BJ (cell line): Measurements from ENCODE around the gene NGEF. TPM values are rescaled to one million over a fixed set of nuclear protein-coding genes. Genes with fewer than 3 reads are reported as not detected.

Experiments used
- CTCF ChIA-PET: fragments of 350-600 bp; formaldehyde crosslinking; extraction: SDS; loops from one replicate; lab custom pipeline; 2021; ENCODE audit warnings: antibody characterized with exemption, inconsistent platforms; lab: Yijun Ruan, JAX
- POLR2A ChIA-PET: fragments of 300-600 bp; sonication (Branson Sonifier 250); formaldehyde crosslinking; extraction: SDS; loops from one replicate; lab custom pipeline; 2021; ENCODE audit warnings: antibody characterized with exemption; lab: Charles Lee
- DNase-seq: peaks from one replicate; pipeline ENCODE4 v3.0.0-alpha.2; 2011; ENCODE audit warnings: low read depth
- H3K27me3 ChIP-seq: 2 replicates; pipeline ENCODE4 v1.6.0; 2011; ENCODE audit warnings: low read length; ENCODE audit not compliant: control insufficient read depth, insufficient read depth
- H3K36me3 ChIP-seq: 2 replicates; pipeline ENCODE4 v1.5.1; 2011; ENCODE audit warnings: low read length; ENCODE audit not compliant: control insufficient read depth, insufficient read depth
- H3K4me3 ChIP-seq: 2 replicates; pipeline ENCODE4 v1.5.1; 2011; ENCODE audit warnings: low read depth, mild to moderate bottlenecking, control low read depth, low read length
- polyA plus RNA-seq: library from polyadenylated mRNA; depleted of rRNA; stranded (reverse); fragments of >200 nt; gene quantifications from 2 replicates; pipeline ENCODE4 v1.2.3, GENCODE V29; 2011
- TF ChIP-seq, protein P1 (sequence below): IDR thresholded peaks from 2 replicates; pipeline ENCODE4 v1.5.1; 2011; ENCODE audit warnings: low read depth, mild to moderate bottlenecking, control low read depth, inconsistent platforms, low read length, moderate library complexity; ENCODE audit not compliant: insufficient read depth

The NGEF gene
- polyA plus RNA-seq, 1 experiment, result 0.23 TPM

DNA sequence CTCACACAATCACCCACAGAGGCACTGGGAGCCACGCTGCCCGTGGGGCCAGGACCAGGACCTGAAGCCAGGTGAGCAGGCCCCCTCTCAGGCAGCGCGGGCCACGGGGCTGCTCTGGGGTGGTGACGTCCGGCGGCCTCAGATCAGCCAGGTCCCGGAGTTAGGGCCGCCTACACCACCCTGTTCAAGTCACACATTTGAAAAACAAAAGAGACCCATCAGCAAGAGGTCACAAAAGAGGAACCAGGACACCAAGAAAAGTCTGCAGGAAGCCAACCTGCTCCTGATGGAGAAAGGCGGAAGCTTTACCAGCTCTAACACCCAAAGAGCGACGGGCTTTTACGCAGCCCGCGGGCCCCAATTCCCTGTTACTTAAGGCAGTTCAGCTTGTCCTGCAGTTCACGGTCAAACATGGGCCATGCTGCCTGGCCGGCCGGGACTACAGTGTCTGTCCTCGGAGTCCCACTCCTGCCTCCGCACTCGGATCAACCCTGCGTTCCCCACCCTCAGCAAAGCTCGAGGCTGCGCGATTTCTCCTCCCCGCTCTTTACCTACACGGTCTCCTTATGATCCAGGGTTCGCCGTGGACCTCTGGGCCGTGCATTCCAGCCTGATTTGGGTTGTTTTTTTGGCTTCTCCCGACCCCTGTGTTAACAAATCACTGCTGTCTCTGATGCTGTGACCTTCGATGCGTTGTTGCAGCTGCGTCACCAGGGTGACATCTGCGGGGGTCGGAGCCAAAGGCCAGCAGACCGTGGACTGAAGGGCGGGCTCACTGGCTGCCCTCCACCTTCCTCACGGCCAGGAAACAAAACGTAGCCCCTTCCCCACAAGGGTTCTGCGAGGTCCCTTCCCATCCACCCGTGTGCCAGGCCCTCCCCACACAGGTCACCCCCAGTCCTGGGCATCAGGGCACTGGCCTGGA lies 112.0 kb downstream of the NGEF start:
- CTCF ChIA-PET, result no interaction called here
- POLR2A ChIA-PET, result no interaction called here
- DNase-seq, result no peak
- H3K27me3 ChIP-seq, result no peaks in the 10 kb centered on the region
- TF ChIP-seq, protein P1, sequence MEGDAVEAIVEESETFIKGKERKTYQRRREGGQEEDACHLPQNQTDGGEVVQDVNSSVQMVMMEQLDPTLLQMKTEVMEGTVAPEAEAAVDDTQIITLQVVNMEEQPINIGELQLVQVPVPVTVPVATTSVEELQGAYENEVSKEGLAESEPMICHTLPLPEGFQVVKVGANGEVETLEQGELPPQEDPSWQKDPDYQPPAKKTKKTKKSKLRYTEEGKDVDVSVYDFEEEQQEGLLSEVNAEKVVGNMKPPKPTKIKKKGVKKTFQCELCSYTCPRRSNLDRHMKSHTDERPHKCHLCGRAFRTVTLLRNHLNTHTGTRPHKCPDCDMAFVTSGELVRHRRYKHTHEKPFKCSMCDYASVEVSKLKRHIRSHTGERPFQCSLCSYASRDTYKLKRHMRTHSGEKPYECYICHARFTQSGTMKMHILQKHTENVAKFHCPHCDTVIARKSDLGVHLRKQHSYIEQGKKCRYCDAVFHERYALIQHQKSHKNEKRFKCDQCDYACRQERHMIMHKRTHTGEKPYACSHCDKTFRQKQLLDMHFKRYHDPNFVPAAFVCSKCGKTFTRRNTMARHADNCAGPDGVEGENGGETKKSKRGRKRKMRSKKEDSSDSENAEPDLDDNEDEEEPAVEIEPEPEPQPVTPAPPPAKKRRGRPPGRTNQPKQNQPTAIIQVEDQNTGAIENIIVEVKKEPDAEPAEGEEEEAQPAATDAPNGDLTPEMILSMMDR, result no peak
- no peak overlapping the region for H3K4me3 ChIP-seq
- H3K36me3 ChIP-seq, result no peaks in the 10 kb centered on the region

DNA sequence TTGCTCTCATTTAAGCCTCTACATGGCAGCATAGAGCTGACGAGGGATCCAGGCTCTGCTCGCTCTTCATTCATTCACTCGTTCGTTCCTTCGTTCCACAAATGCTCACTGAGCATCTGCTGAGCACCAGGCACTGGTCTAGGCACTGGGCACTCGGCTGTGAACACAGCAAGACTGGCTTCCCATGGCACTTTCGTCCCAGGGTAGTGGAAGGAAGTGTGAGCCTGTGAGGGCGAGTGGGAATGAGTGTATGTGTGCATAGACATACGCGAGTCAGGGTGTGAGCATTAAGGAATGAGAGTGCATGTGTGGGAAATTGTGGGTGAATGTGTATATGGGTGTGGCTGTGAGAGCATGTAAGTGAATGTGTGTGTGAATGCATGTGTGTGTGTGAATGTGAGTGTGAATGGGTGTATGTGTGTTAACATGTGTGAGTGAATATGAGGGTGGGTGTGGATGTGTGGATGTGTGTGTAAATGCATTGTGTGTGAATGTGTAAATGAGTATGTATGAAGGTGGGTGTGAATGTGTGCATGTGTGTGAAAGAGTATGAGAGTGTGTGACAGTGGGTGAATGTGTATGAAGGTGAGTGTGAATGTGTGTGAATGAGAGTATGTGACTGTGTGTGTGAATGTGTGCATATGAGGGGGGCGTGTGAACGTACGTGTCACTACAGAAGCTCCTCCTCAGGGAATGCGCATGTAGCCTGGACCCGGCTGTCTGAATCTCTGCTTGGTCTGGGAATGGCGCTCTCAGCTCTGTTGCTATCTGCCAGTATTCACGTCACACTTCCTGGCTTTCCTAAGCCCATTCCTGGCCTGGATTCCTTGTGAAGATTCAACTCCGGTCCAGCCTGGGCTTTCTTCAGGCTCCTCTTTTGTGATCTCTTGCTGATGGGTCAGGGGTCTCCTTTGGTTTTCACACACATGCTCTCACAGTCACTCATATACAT lies 114.2 kb downstream of the NGEF start:
- POLR2A ChIA-PET, result no interaction called here
- Histone ChIP-seq H3K27me3 (no peaks in the 10 kb centered on the region), H3K4me3 (no peak overlapping the region), H3K36me3 (no peaks in the 10 kb centered on the region)
- CTCF ChIA-PET, result no interaction called here
- TF ChIP-seq, protein P1, result no peak
- no peak for DNase-seq

DNA sequence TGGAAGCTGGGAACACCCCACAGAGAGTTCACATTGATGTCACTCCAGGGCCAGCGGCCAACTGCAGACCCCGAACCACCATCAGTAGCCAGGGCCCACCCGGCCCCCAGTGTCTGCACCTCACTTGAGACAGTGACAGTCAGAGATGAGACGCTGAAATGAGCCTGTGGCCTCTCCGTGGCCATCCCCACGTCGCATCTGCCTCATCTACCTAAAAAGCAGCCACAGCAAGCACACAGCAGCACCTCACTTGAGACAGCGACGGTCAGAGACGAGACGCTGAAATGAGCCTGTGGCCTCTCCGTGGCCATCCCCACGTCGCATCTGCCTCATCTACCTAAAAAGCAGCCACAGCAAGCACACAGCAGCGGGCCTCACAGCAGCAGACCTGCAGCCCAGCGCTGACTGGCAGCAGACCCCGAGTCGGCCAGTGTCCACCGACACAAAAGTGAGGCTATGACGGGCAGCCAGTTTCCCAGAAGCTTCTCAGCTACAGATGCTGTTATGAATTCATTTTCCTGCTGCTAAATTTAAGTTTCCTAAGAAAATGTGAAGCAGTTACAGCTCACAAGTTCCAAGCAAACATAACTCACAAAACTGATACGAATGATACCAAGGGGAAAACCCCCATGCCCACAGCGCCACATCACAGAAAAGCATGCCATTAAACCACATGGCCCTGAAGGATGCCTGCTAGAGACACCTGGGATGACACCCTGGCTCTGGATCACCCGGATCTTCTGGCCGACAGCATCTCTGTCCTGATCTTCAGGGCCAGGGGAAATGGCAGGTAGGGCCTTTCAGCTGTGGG lies 115.3 kb downstream of the NGEF start:
- no peaks in the 10 kb centered on the region for H3K36me3 ChIP-seq
- CTCF ChIA-PET, result no interaction called here
- POLR2A ChIA-PET, result no interaction called here

DNA sequence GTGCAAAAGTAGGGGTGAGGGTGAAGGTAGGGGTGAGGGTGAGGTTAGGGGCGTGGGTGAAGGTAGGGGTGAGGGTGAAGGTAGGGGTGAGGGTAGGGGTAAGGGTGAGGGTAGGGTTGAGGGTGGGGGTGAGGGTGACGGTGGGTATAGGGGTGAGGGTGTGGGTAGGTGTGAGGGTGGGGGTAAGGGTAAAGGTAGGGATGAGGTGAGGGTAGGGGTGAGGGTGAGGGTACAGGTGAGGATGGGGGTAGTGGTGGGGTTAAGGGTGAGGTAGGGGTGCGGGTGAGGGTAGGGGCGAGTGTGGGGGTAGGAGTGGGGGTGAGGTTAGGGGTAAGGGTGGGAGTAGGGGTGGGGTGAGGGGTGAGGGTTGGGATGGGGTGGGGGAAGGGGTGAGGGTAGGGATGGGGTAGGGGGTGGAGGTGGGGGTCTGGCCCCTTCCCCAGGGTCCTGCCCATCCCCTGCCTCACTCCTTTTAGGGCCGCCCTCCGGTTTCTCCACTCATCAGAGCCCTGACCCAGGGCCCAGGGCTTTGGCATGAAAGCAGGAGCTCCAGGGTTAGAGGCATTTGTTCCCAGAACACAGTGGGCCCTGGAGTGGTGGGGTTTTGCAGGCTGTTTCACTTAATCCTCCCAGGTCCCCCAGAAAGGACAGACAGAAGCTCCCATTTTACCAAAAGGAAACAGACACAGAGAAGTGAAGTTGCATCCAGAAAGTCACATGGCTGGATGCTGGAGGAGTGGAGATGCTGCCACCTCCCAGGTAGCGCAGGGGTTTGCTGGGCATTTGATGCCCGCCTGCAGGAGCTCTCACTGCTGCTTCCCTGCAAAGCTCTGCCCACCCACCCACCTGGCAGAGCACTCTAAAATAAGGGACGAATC lies 116.1 kb downstream of the NGEF start:
- ChIA-PET POLR2A (no interaction called here), CTCF (no interaction called here)
- no peak for DNase-seq
- no peaks in the 10 kb centered on the region for H3K36me3 ChIP-seq
- no peak overlapping the region for H3K4me3 ChIP-seq
- TF ChIP-seq, protein P1, result no peak
- H3K27me3 ChIP-seq, result no peaks in the 10 kb centered on the region

More for the DNA sequence above, 115.3 kb downstream of the NGEF start:
- H3K4me3 ChIP-seq, result no peak overlapping the region
- H3K27me3 ChIP-seq, result no peaks in the 10 kb centered on the region
- DNase-seq, result no peak
- TF ChIP-seq, protein P1, result no peak
